IMR-90 (cell line): ENCODE data around the gene TRIM17. TPM values are rescaled to one million over a fixed set of nuclear protein-coding genes. Genes with fewer than 3 reads are reported as not detected.

Source experiments
- ATAC-seq: fragments of 200-7000 bp; cut with Tn5 transposase; 2 replicates; pipeline ENCODE4 v1.9.1; 2020; ENCODE audit warnings: low read depth, mild to moderate bottlenecking, moderate library complexity
- BruUV-seq: library from RNA; stranded (reverse); fragments of 400-500 nt; replicated peaks from 2 replicates; lab custom pipeline; 2021; lab: Mats Ljungman, UMichigan
- CTCF ChIA-PET: fragments of 300-600 bp; formaldehyde crosslinking; extraction: SDS; loops from one replicate; lab custom pipeline; 2021; ENCODE audit warnings: antibody characterized with exemption; lab: Yijun Ruan, JAX
- POLR2A ChIA-PET: fragments of 300-600 bp; sonication (Branson Sonifier 250); formaldehyde crosslinking; loops from one replicate; lab custom pipeline; 2022; ENCODE audit warnings: antibody characterized with exemption; ENCODE audit not compliant: unreplicated experiment; lab: Charles Lee
- DNase-seq: peaks from one replicate; pipeline ENCODE4 v3.0.0; 2013
- H2AFZ ChIP-seq: replicated peaks from 2 replicates; pipeline ENCODE3; 2013; ENCODE audit warnings: low read length, mild to moderate bottlenecking; ENCODE audit not compliant: poor library complexity
- H2AK5ac ChIP-seq: 2 replicates; pipeline ENCODE4 v1.6.1; 2013; ENCODE audit warnings: low read depth, low read length, inconsistent platforms
- H2AK9ac ChIP-seq: replicated peaks from 2 replicates; pipeline ENCODE3; 2013; ENCODE audit warnings: mild to moderate bottlenecking, low read depth, low read length, moderate library complexity; ENCODE audit not compliant: poor library complexity
- H2BK120ac ChIP-seq: 2 replicates; pipeline ENCODE4 v1.6.1; 2013; ENCODE audit warnings: low read depth, low read length, inconsistent platforms
- H2BK15ac ChIP-seq: 3 replicates; pipeline ENCODE4 v1.6.1; 2013; ENCODE audit warnings: low read depth, low read length, inconsistent platforms
- H2BK20ac ChIP-seq: 2 replicates; pipeline ENCODE4 v1.6.1; 2013; ENCODE audit warnings: low read depth, mild to moderate bottlenecking, inconsistent platforms, low read length, moderate library complexity
- H2BK5ac ChIP-seq: 2 replicates; pipeline ENCODE4 v1.6.1; 2013; ENCODE audit warnings: mild to moderate bottlenecking, low read depth, low read length, inconsistent platforms; ENCODE audit not compliant: poor library complexity, severe bottlenecking
- H3K14ac ChIP-seq: replicated peaks from 2 replicates; pipeline ENCODE4 v1.6.1; 2013; ENCODE audit warnings: low read depth, low read length, inconsistent platforms
- H3K18ac ChIP-seq: 2 replicates; pipeline ENCODE4 v1.6.1; 2013; ENCODE audit warnings: low read depth, low read length, control low read depth
- H3K23ac ChIP-seq: 2 replicates; pipeline ENCODE4 v1.6.1; 2013; ENCODE audit warnings: low read depth, low read length, inconsistent platforms
- H3K27ac ChIP-seq: 2 replicates; pipeline ENCODE4 v1.5.1; 2013; ENCODE audit warnings: mild to moderate bottlenecking, control low read depth, low read length; ENCODE audit not compliant: insufficient read depth
- H3K27me3 ChIP-seq: 2 replicates; pipeline ENCODE4 v1.6.1; 2013; ENCODE audit warnings: low read length; ENCODE audit not compliant: control insufficient read depth, insufficient read depth
- H3K36me3 ChIP-seq: 2 replicates; pipeline ENCODE4 v1.6.1; 2013; ENCODE audit warnings: low read length, mixed read lengths; ENCODE audit not compliant: control insufficient read depth, insufficient read depth
- H3K4ac ChIP-seq: 2 replicates; pipeline ENCODE4 v1.6.1; 2013; ENCODE audit warnings: low read depth, low read length, inconsistent platforms
- H3K4me1 ChIP-seq: 2 replicates; pipeline ENCODE4 v1.6.1; 2013; ENCODE audit warnings: low read length, mixed read lengths; ENCODE audit not compliant: control insufficient read depth, insufficient read depth
- H3K4me2 ChIP-seq: 2 replicates; pipeline ENCODE4 v1.6.1; 2013; ENCODE audit warnings: low read depth, mild to moderate bottlenecking, control low read depth, low read length, moderate library complexity
- H3K4me3 ChIP-seq: 2 replicates; pipeline ENCODE4 v1.5.1; 2013; ENCODE audit warnings: low read depth, mild to moderate bottlenecking, control low read depth, low read length, moderate library complexity; ENCODE audit not compliant: insufficient read depth
- H3K56ac ChIP-seq: 2 replicates; pipeline ENCODE4 v1.6.1; 2013; ENCODE audit warnings: low read length, inconsistent platforms; ENCODE audit not compliant: insufficient read depth; ENCODE audit errors: extremely low read depth
- H3K79me1 ChIP-seq, 2 experiments: 2 replicates each; pipeline ENCODE4 v1.6.1; 2013; ENCODE audit warnings: low read length in 2 of 2, inconsistent platforms in 1 of 2, low read depth in 1 of 2
- H3K9ac ChIP-seq: 2 replicates; pipeline ENCODE4 v1.6.1; 2013; ENCODE audit warnings: low read depth, low read length, control low read depth
- H3K9me1 ChIP-seq: 2 replicates; pipeline ENCODE4 v1.6.1; 2013; ENCODE audit warnings: low read length, inconsistent platforms; ENCODE audit not compliant: insufficient read depth
- H3K9me3 ChIP-seq: 2 replicates; pipeline ENCODE4 v1.6.1; 2013; ENCODE audit warnings: low read length; ENCODE audit not compliant: control insufficient read depth, insufficient read depth
- H4K20me1 ChIP-seq: 2 replicates; pipeline ENCODE4 v1.6.1; 2013; ENCODE audit warnings: low read length, inconsistent platforms; ENCODE audit not compliant: insufficient read depth
- H4K5ac ChIP-seq: 2 replicates; pipeline ENCODE4 v1.6.1; 2013; ENCODE audit warnings: mild to moderate bottlenecking, low read depth, low read length, control low read depth
- H4K8ac ChIP-seq, 2 experiments: 2 replicates each; pipeline ENCODE4 v1.6.1; 2013; ENCODE audit warnings: low read depth in 2 of 2, low read length in 2 of 2, control low read depth in 1 of 2, inconsistent platforms in 1 of 2
- H4K91ac ChIP-seq: 2 replicates; pipeline ENCODE4 v1.6.1; 2013; ENCODE audit warnings: low read depth, low read length, inconsistent platforms; ENCODE audit not compliant: insufficient read depth
- BHLHE40 ChIP-seq: fragments of 150-350 bp; IDR thresholded peaks from 2 replicates; pipeline ENCODE4 v1.6.1; 2016; ENCODE audit warnings: mild to moderate bottlenecking, low read depth, low read length
- CEBPB ChIP-seq: IDR thresholded peaks from 2 replicates; pipeline ENCODE4 v1.6.1; 2012; ENCODE audit warnings: low read depth, low read length, improper control_type of control experiment
- CHD1 ChIP-seq: IDR thresholded peaks from 2 replicates; pipeline ENCODE4 v1.6.1; 2012; ENCODE audit warnings: low read depth, low read length, improper control_type of control experiment
- NFE2L2 ChIP-seq: fragments of 150-350 bp; IDR thresholded peaks from 2 replicates; pipeline ENCODE4 v1.6.1; 2016; ENCODE audit warnings: low read depth, mild to moderate bottlenecking, low read length
- POLR2A ChIP-seq: IDR thresholded peaks from 2 replicates; pipeline ENCODE4 v1.6.1; 2012; ENCODE audit warnings: mild to moderate bottlenecking, low read depth, low read length
- RAD21 ChIP-seq: IDR thresholded peaks from 2 replicates; pipeline ENCODE4 v1.6.1; 2012; ENCODE audit warnings: low read length, improper control_type of control experiment
- RFX5 ChIP-seq: IDR thresholded peaks from 2 replicates; pipeline ENCODE4 v1.8.0; 2012; ENCODE audit warnings: low read depth, mild to moderate bottlenecking, low read length, moderate library complexity
- SMC3 ChIP-seq: fragments of 150-350 bp; IDR thresholded peaks from 2 replicates; pipeline ENCODE4 v1.6.1; 2016; ENCODE audit warnings: low read depth, mild to moderate bottlenecking, antibody characterized with exemption, low read length, moderate library complexity
- WGBS, 2 experiments: methylation state at CpG; one replicate each; pipeline versions ENCODE4 v1.1.5 to v1.1.7; 2013; ENCODE audit warnings: missing lambda C conversion rate in 2 of 2; ENCODE audit not compliant: insufficient read length in 1 of 2; ENCODE audit errors: extremely low coverage in 2 of 2; 5-methylcytosine and 5-hydroxymethylcytosine counted together
- dilution Hi-C: fragments of 300-500 bp; cut with HindIII; formaldehyde crosslinking; loops from one replicate; pipeline ENCODE4 v1.14.3; 2018; ENCODE audit warnings: low sequenced_read_pairs; ENCODE audit not compliant: unreplicated experiment
- in situ Hi-C: fragments of 300-500 bp; cut with MboI; formaldehyde crosslinking; loops from 3 replicates; pipeline ENCODE4 v1.14.3; 2019; ENCODE audit warnings: low sequenced_read_pairs, inconsistent platforms, mixed read lengths
- intact Hi-C: fragments of 100-400 bp; cut with micrococcal nuclease; formaldehyde crosslinking; loops from 2 replicates; pipeline ENCODE4 v1.10.0; 2022
- polyA plus RNA-seq, 3 experiments: library from polyadenylated mRNA; depleted of rRNA; stranded (reverse); fragments of >200 nt; gene quantifications; 2 replicates each; pipeline ENCODE4 v1.2.3, GENCODE V29; 2012; ENCODE audit warnings: low replicate concordance in 1 of 3
- total RNA-seq: library from RNA; depleted of rRNA; stranded (reverse); fragments of >200 nt; gene quantifications from 2 replicates; pipeline ENCODE4 v1.2.3, GENCODE V29; 2012
- TF ChIP-seq, protein P1 (sequence below): fragments of 150-350 bp; IDR thresholded peaks from 2 replicates; pipeline ENCODE4 v1.6.1; 2017; ENCODE audit warnings: mild to moderate bottlenecking, antibody characterized with exemption, low read length, low read depth
- TF ChIP-seq, protein P2 (sequence below): fragments of 150-350 bp; IDR thresholded peaks from 2 replicates; pipeline ENCODE4 v1.6.1; 2016; ENCODE audit warnings: low read depth, mild to moderate bottlenecking, low read length, moderate library complexity, borderline replicate concordance
- TF ChIP-seq, protein P3 (sequence below): conservative IDR thresholded peaks from 2 replicates; pipeline ENCODE4 v1.5.1; 2012; ENCODE audit warnings: mild to moderate bottlenecking, low read depth, low read length, improper control_type of control experiment

The TRIM17 gene
- total and polyA plus RNA-seq, 2 of the 4 experiments (the other 2 are of a cell fraction), result 0.39 TPM; not detected in 1

DNA sequence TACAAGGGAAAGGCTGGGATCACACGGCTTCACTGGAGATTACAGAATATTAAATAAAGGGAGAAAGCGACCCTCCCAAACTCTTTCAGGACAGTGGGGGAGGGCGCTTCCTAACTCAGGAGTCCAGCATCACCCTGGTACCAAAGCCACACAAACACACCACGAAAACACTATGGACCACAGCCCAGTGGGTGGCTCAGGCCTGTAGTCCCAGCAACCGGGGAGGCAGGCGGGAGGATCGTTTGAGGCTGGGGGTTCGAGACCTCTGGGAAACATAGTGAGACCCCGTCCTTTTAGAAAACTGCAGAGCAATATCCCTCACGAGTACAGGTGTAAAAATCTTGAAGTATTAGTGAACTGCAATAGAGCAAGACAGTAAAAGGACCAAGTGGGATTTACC, 26.0 kb downstream of the TRIM17 start:
- in situ Hi-C loops, result no loop called here

More for the DNA sequence above, 26.0 kb downstream of the TRIM17 start:
- Histone ChIP-seq H3K9me1 (peaks cover 8% of the 10 kb centered on the region; the same call in 1 of the 2 replicates), H2BK15ac (no peak overlapping the region), H3K4me1 (peaks cover 20% of the 10 kb centered on the region), H3K4me2 (no peak overlapping the region), H3K79me1 (peaks cover 0 to 11% of the 10 kb centered on the region in 2 experiments; a peak in 1 of 4 replicates), H2BK120ac (no peak overlapping the region), H4K91ac (no peak overlapping the region), H3K27me3 (no peaks in the 10 kb centered on the region), H3K36me3 (peaks cover 18% of the 10 kb centered on the region), H4K8ac (no peak overlapping the region), H3K9me3 (no peaks in the 10 kb centered on the region), H3K27ac (no peak overlapping the region), H3K9ac (no peak overlapping the region), H3K4me3 (no peak overlapping the region), H4K5ac (no peak overlapping the region), H3K18ac (no peak overlapping the region), H3K14ac (no peak overlapping the region), H3K56ac (no peak overlapping the region), H2BK5ac (no peak overlapping the region), H3K23ac (no peak overlapping the region), H2AK9ac (no peak overlapping the region), H3K4ac (no peak overlapping the region), H4K20me1 (0 out of 2 replicates have a peak, but pooled peaks cover 6% of the 10 kb centered on the region), H2AK5ac (no peak overlapping the region), H2BK20ac (no peak overlapping the region), H2AFZ (no peak overlapping the region)
- POLR2A ChIA-PET, result no interaction called here
- ATAC-seq, result no peak
- dilution Hi-C loops (no loop called here), intact Hi-C loops (loop anchor here (5.0 kb wide), 2 partner anchors 163 to 258 kb away; no protein-coding TSS in a partner anchor)
- no peak for DNase-seq
- WGBS, 2 experiments, result 100% methylated on average over 3 of the region's 10 CpGs; no CpG with 5 or more reads in 1 of the 2 experiments
- BruUV-seq, result no TSS peak
- TF ChIP-seq CHD1, result no peak
- TF ChIP-seq, protein P1, sequence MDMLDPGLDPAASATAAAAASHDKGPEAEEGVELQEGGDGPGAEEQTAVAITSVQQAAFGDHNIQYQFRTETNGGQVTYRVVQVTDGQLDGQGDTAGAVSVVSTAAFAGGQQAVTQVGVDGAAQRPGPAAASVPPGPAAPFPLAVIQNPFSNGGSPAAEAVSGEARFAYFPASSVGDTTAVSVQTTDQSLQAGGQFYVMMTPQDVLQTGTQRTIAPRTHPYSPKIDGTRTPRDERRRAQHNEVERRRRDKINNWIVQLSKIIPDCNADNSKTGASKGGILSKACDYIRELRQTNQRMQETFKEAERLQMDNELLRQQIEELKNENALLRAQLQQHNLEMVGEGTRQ, result no peak
- TF ChIP-seq, protein P2, sequence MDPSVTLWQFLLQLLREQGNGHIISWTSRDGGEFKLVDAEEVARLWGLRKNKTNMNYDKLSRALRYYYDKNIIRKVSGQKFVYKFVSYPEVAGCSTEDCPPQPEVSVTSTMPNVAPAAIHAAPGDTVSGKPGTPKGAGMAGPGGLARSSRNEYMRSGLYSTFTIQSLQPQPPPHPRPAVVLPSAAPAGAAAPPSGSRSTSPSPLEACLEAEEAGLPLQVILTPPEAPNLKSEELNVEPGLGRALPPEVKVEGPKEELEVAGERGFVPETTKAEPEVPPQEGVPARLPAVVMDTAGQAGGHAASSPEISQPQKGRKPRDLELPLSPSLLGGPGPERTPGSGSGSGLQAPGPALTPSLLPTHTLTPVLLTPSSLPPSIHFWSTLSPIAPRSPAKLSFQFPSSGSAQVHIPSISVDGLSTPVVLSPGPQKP, result no peak
- TF ChIP-seq BHLHE40, result no peak
- TF ChIP-seq POLR2A, result no peak
- TF ChIP-seq SMC3, result no peak
- TF ChIP-seq CEBPB, result no peak
- no peak for TF ChIP-seq NFE2L2
- TF ChIP-seq, protein P3, sequence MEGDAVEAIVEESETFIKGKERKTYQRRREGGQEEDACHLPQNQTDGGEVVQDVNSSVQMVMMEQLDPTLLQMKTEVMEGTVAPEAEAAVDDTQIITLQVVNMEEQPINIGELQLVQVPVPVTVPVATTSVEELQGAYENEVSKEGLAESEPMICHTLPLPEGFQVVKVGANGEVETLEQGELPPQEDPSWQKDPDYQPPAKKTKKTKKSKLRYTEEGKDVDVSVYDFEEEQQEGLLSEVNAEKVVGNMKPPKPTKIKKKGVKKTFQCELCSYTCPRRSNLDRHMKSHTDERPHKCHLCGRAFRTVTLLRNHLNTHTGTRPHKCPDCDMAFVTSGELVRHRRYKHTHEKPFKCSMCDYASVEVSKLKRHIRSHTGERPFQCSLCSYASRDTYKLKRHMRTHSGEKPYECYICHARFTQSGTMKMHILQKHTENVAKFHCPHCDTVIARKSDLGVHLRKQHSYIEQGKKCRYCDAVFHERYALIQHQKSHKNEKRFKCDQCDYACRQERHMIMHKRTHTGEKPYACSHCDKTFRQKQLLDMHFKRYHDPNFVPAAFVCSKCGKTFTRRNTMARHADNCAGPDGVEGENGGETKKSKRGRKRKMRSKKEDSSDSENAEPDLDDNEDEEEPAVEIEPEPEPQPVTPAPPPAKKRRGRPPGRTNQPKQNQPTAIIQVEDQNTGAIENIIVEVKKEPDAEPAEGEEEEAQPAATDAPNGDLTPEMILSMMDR, result no peak
- TF ChIP-seq RFX5, result no peak
- TF ChIP-seq RAD21, result no peak
- CTCF ChIA-PET, result no interaction called here
